Measurements from ENCODE around the gene RSPO1. TPM values are rescaled to one million over a fixed set of nuclear protein-coding genes. Genes with fewer than 3 reads are reported as not detected.
"Not testable (repeated sequence)": the region's sequence is repeated elsewhere in the genome, so short reads cannot be mapped to it uniquely, and the experiment has no call there.

RSPO1 gene
- total and polyA plus RNA-seq, 2 donors: 0.21 to 2.2 TPM

DNA sequence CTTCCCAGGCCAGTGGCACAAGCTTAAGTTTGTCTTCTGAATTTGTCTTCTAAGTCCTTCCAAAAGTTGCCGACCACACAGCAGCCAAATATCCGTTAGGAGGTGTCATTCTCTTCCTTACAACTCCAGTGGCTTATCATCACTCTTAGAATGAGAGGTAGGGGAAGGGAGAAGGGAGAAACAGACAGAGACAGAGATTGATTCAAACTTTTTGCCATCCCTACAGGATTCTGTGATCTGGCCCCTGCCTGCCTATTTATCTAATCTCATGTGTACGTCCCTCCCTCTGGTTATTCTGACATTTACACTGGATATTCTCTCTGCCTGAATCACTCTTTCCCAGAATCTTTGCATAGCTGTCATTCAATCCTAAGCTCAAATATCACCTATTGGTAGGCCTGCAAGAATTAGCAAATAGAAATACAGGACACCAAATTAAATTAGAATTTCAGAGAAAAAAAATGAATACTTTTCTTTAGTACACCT lies 38.5 kb downstream of the RSPO1 start:
- H3K4me3 ChIP-seq (ENCODE audit: low read depth, low read length): peak overlapping the region; percentile 64
- H3K36me3 ChIP-seq (ENCODE audit: insufficient read depth): no peaks in the 10 kb centered on the region
- no peaks in the 10 kb centered on the region for H3K4me1 ChIP-seq (ENCODE audit: insufficient read depth)
- DNase-seq (ENCODE audit: extremely low spot score): no peak
- WGBS: 0% methylated on average over 3 of the region's 3 CpGs
- peak overlapping the region; percentile 64 for H3K27ac ChIP-seq (ENCODE audit: low read depth)

- no peaks in the 10 kb centered on the region for H3K4me1 ChIP-seq (ENCODE audit: insufficient read depth)
- peak within 1 kb of the TSS; percentile 64 for H3K4me3 ChIP-seq (ENCODE audit: low read depth, low read length)
- H3K27ac ChIP-seq (ENCODE audit: low read depth): peak within 1 kb of the TSS; percentile 64
- H3K36me3 ChIP-seq (ENCODE audit: insufficient read depth): peaks cover 2% of the 10 kb centered on the region
- under 1% methylated on average over 51 of the region's 51 CpGs for WGBS
- DNase-seq (ENCODE audit: extremely low spot score): peak; percentile 90
Measured at GRCh38 chr1:37595440-37596181, 39.1 kb downstream of the RSPO1 start, which contains the start of gene GNL2. Gene GNL2 (minus strand): TSS chr1:37595937. CDS start chr1:37595822, 115 bp downstream.

- peaks cover 8% of the 10 kb centered on the region for H3K36me3 ChIP-seq (ENCODE audit: insufficient read depth)
- H3K4me3 ChIP-seq (ENCODE audit: low read depth, low read length): no peak overlapping the region
- no peak overlapping the region for H3K27ac ChIP-seq (ENCODE audit: low read depth)
- DNase-seq (ENCODE audit: extremely low spot score): no peak
- 95% methylated on average over 6 of the region's 6 CpGs for WGBS
- no peaks in the 10 kb centered on the region for H3K4me1 ChIP-seq (ENCODE audit: insufficient read depth)
Measured at GRCh38 chr1:37593726-37594125, 41.0 kb downstream of the RSPO1 start.

DNA sequence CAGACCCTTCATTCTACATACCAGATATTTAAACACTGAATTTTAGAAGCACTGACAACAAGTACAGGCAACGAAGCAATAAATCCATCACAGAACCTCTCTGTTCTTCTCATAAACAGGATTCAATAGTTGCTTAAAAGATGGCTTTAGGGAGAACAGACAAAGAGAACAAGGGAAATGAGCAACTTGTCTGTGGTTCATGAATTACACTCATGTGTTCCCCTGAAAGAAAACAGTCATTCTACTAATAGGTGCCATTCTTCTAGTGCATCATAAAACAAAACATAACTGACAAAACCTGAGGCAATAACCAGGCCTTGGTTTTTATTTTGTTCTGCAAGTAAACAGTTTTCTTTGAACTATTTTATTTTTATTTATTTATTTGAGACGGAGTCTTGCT lies 45.8 kb downstream of the RSPO1 start:
- Histone ChIP-seq H3K36me3 (ENCODE audit: insufficient read depth) (peaks cover 10% of the 10 kb centered on the region), H3K4me1 (ENCODE audit: insufficient read depth) (no peaks in the 10 kb centered on the region), H3K4me3 (ENCODE audit: low read depth, low read length) (no peak overlapping the region), H3K27ac (ENCODE audit: low read depth) (no peak overlapping the region)
- DNase-seq (ENCODE audit: extremely low spot score): no peak
- WGBS: 92% methylated on average over 2 of the region's 2 CpGs

- H3K36me3 ChIP-seq (ENCODE audit: insufficient read depth); H3K4me1 ChIP-seq (ENCODE audit: insufficient read depth); H3K27ac ChIP-seq (ENCODE audit: low read depth); H3K4me3 ChIP-seq (ENCODE audit: low read depth, low read length); DNase-seq (ENCODE audit: extremely low spot score): not testable (repeated sequence)
- WGBS: 94% methylated on average over 4 of the region's 4 CpGs
Measured at GRCh38 chr1:37584544-37584943, 50.1 kb downstream of the RSPO1 start.

DNA sequence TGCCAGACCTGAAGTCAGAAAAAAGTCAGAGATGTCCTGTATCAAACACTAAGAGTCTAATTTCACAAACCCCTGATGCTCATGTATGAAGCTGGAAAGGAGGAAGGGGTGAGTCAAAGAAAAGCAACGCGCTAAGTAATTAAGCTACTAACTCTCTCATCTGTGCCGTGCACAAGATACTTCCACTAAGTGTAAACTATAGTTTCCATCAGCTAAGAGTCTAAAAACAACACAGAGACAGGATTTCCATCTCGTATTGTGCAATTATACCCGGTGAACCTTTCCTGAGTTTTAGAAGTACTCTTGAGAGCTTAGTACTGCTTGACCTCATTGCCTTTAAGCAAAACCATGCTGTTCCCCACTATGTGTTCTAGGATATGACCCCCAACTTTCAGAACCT lies 59.0 kb downstream of the RSPO1 start:
- Histone ChIP-seq H3K27ac (ENCODE audit: low read depth) (no peak overlapping the region), H3K4me1 (ENCODE audit: insufficient read depth) (no peaks in the 10 kb centered on the region), H3K36me3 (ENCODE audit: insufficient read depth) (peaks cover 8% of the 10 kb centered on the region), H3K4me3 (ENCODE audit: low read depth, low read length) (no peak overlapping the region)
- DNase-seq (ENCODE audit: extremely low spot score): no peak
- WGBS: 96% methylated on average over 5 of the region's 5 CpGs

DNA sequence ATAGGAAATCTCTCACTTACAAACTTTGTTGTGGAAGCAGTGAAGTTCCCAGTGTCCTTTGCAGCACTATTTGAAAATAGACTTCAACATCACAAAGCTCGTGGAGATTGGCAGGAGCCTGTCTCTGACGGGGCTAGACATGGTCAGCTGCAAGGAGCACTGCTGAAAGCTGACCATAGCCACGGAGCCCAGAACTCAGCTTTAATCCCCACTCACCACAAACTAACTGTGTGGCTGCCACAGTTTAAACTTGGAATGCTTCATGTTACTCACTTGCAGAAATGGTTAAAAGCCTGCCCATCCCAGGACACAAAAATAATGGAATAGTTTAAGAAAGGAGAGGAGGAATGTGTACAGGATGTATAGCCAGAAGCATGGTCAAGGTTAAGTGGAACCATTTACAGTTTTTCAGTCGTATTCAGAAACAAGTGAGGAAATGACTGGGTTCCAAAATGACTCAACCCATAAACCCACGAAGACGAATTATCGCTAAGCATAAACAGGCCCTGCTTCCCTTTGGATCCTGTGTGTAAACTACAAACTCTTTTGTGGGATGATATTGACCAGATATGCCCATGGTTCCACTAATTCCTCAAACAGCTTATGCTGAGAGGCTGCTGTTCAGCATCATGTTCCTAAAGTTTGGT lies 59.7 kb downstream of the RSPO1 start:
- Histone ChIP-seq H3K27ac (ENCODE audit: low read depth) (no peak overlapping the region), H3K4me3 (ENCODE audit: low read depth, low read length) (no peak overlapping the region), H3K4me1 (ENCODE audit: insufficient read depth) (no peaks in the 10 kb centered on the region), H3K36me3 (ENCODE audit: insufficient read depth) (peaks cover 5% of the 10 kb centered on the region)
- WGBS: 70% methylated on average over 7 of the region's 7 CpGs
- DNase-seq (ENCODE audit: extremely low spot score): no peak

DNA sequence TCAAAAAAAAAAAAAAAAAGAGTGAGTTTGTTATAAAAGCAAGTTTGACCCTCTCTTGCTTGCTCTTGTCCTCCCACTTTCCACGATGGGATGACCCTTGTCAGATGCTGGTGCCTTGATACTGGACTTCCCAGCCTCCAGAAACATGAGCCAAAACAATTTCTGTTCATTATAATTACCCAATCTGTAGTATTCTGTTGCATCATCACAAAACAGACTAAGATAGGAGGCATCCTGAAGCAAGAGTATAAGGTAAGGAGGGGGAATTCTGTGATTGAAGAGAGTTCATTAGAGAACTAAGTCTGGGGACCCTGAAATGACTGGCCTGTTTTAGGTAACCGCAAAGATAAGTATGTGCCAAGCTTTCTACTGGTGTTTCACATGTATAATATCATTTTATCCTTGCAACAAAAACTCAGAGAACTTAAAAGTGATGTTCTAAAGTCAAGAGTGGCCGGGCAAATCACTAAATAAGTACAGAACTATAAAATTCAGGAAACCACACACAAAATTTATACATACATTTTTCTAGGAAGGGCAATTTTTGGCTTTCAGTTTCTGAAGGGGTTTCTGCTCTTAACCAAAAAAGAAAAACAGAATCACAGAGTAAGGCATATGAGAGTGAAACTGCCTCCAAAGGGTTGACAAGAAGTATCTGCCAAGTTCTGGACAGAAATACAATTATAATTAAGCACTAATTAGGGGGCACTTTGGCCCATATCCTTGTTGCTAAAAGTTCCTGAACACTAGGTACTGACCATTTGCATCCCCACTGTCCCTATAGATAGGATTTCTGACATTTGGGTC lies 64.0 kb downstream of the RSPO1 start:
- WGBS: 93% methylated on average over 3 of the region's 3 CpGs
- Histone ChIP-seq H3K36me3 (ENCODE audit: insufficient read depth) (peaks cover 13% of the 10 kb centered on the region), H3K4me1 (ENCODE audit: insufficient read depth) (no peaks in the 10 kb centered on the region), H3K4me3 (ENCODE audit: low read depth, low read length) (no peak overlapping the region), H3K27ac (ENCODE audit: low read depth) (no peak overlapping the region)
- DNase-seq (ENCODE audit: extremely low spot score): no peak

DNA sequence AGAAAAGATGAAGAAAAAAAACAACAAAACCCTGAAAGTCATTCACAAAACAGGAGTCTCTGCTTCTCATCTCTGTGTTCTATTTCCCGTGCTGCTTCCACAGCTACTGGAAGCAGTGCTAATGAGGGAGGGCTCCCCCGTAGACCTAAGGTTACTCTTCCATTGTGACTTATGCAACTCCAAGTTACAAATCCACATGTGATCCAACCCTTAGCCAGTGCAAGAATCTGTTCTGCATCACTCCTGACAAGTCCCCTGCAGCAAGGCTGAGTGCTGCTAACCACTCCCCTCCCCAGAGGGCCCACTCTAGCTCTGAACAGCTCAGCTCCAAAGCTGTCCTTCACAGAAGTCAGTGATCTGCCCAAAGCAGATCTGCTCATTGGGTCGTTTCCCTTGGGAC lies 67.7 kb downstream of the RSPO1 start:
- H3K4me3 ChIP-seq (ENCODE audit: low read depth, low read length): no peak overlapping the region
- WGBS: 74% methylated on average over 3 of the region's 3 CpGs
- no peaks in the 10 kb centered on the region for H3K4me1 ChIP-seq (ENCODE audit: insufficient read depth)
- peaks cover 8% of the 10 kb centered on the region for H3K36me3 ChIP-seq (ENCODE audit: insufficient read depth)
- H3K27ac ChIP-seq (ENCODE audit: low read depth): no peak overlapping the region
- no peak for DNase-seq (ENCODE audit: extremely low spot score)

DNA sequence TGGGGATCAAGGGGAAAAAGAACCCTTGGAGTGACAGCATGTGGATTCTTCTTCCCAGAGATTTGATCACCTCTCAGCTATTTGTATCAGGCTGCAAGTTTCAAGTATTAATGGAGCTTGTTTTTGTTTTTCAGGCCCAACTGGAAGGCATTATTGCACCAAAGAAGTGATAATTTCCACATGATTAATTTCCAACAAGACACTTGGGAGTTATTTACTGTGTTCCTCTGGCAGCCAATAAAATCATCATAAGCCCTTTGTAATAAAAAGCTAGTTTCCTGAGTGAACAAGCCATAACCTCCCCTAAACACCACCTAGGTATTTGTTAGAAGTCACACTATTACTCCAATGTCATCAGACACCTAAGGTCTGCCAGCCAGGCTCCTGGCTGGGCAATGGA lies 69.8 kb downstream of the RSPO1 start:
- Histone ChIP-seq H3K4me1 (ENCODE audit: insufficient read depth) (no peaks in the 10 kb centered on the region), H3K27ac (ENCODE audit: low read depth) (no peak overlapping the region), H3K4me3 (ENCODE audit: low read depth, low read length) (no peak overlapping the region), H3K36me3 (ENCODE audit: insufficient read depth) (peaks cover 8% of the 10 kb centered on the region)
- DNase-seq (ENCODE audit: extremely low spot score): no peak

GRCh38 chr1:37562984-37563383 lies 71.7 kb downstream of the RSPO1 start:
- WGBS: 93% methylated on average over 1 of the region's 1 CpG
- no peak overlapping the region for H3K4me3 ChIP-seq (ENCODE audit: low read depth, low read length)
- no peaks in the 10 kb centered on the region for H3K4me1 ChIP-seq (ENCODE audit: insufficient read depth)
- no peak overlapping the region for H3K27ac ChIP-seq (ENCODE audit: low read depth)
- peaks cover 4% of the 10 kb centered on the region for H3K36me3 ChIP-seq (ENCODE audit: insufficient read depth)
- no peak for DNase-seq (ENCODE audit: extremely low spot score)
